DMS79 (cell line): ENCODE measurements around the gene EEFSEC.

Source experiments
- DNase-seq: peaks from one replicate; lab custom pipeline; 2025; lab: John Stamatoyannopoulos, UW

The EEFSEC gene

DNA sequence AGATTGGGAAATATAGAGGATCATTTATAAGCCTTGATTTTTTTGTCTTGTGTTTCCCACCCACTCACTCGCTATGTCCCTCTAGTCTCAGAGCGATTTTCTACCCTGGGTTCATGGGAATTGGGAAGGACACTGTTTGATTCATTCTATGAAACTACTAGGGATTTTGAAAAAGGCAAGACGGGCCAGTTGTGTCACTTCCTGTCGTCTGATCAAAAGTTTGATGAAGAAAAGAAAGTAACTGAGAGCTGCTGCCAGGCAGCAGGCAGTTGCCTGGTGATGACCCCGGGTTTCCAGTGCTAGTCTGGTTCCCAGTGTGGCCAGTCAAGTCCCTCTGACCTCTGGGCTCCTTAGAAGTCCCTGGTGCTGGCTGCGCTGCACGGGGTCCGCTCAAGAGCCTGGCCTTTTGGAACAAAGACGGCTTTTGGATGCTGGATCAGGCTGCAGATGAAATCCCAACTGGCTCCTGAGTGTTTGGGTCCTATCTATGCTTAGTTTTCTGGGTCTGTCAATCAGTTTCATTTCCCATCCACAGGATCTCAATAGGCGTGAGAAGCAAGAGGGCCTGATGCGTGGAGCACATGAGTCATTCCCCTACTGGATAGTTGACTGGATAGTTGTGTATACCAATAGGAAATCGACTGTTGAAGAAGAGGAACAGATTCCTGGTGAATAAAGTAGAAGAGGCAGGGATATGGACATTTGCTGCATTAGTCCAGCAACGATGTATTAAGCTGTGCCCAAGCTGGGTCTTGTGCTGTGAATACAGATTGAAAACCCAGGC is 89.7 kb downstream of the EEFSEC start:
- no peak for DNase-seq

DNA sequence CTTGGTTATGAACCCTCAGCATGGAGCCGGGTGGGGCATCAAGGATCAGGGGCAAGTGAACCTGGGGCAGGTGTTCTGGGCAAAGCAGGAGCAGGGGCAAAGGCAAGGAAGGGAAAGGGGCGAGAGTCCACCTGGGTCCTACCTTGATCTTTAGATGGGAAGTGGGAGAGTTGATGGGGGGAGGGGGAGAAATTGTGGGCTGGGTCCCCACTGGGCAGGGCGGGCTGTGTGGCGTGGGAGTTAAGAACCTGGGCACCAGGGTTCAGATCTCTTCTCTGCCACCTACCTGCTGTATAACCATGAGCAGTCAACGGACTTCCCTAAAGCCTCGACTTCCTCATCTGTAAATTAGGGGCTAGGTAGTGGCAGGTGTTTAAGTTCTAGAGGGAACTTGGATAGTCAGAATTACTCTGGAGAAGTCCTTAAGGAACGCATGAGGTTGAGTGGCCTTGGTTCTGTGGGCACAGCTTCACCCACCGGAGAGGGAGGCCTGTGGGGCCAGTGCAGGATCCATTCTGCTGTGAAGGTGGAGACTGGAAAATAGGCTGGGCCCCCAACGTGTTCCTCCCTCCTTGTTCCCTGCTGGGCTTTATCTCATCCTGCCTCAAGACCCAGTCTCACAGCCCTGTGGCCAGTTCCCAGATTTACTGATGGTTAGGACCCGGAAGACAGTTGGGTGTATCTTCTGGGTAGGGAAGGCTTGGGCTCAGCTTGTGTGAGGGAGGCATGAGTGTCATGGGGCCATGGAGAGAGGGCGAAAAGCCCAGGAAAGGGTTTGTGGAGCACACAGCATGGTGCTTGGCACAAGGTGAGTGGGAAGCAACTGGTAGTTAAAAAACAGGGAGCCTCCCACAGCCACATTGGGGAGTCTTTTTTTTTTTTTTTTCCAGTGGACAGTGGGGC is 90.6 kb downstream of the EEFSEC start:
- DNase-seq, result no peak

DNA sequence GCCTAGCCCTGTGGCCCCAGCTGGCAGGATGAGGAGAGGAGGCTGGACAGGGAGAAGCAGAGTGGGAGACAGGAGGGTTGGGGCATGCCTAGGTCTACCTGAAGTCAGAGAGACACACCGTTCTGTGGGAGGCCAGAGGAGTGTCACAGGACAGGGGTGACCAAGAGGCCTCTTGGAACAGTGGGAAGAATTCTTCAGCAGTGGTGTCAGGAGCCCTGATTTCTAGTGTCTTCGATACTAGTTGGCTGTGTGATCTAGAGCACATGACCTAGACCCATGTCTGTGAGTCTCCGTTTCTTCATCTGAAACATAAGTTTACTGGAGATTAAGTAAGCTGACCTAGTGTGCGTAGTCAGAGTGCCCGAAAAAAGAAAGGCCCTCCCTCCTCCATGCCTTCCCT is 92.2 kb downstream of the EEFSEC start:
- no peak for DNase-seq

DNA sequence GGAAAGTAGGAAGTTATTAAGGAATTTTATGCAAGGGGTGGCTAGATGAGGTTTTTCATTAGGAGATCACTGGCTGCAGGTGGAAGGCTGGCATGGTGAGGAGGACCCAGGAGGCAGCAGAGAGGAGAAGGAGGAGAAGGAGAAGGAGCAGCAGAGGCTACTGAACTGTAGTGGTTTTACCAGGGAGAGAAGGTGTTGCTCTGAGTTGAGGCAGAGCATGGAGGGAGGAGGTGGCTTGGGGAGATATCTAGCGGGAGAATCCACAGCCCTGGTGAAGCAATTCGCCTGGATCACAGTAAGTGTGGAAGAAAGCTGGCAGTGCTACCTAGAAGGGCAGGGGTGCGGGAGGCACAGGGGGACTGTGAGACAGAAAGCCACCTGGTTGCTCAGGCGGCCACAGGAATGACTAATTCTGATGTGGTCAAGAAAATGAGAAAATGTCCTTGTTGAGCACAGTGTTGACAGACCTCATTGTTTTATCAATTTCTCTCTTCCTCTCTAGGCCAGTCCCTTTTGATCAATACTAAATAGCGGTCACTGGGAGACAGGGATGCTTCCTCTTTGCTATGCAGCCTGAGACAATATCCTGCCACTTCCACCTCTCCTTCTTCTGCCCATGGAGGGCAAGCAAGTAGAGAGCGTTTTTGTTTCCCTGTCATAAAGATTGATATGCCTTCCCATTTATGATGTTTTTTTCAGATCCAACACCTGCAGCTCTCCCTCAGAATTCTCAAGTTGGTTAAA is 94.6 kb downstream of the EEFSEC start:
- DNase-seq, result no peak

DNA sequence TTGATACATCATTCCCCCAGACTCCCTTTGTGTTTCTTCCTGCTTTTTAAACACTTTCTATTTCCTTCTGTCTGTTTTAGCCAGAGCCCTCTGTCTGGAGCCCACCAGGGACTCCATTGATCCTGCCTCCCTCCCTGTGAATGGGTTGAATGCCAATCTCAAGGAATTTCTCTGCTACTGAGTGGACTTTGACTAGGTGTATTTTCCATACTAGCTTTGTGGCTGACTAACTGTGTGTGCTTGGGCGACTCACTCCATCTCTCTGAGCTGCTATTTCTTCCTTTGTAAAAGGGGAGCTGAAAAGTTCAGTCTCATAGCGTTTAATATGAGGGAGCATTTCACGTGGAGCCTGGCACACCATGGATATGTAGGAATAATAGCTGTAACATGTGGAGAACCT is 98.8 kb downstream of the EEFSEC start:
- no peak for DNase-seq

DNA sequence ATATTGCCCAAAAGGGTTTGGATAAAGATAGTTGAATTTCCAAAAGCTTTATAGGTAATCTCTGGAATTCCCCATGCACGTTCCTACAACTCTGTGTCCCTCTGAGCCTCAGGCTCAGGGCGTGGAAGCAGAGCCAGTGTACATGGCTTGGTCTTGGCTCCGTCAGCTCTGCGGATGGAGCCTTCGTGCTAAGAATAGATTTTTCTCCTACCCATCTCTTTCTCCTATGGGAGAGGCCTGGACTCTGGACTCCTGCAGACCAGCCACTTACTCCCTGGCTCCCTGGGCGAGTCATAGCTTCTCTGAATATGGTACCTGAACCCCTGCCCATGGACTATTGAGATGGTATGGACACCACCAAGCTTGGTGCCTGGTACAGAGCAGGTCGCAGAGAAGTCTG is 99.9 kb downstream of the EEFSEC start:
- DNase-seq, result no peak

DNA sequence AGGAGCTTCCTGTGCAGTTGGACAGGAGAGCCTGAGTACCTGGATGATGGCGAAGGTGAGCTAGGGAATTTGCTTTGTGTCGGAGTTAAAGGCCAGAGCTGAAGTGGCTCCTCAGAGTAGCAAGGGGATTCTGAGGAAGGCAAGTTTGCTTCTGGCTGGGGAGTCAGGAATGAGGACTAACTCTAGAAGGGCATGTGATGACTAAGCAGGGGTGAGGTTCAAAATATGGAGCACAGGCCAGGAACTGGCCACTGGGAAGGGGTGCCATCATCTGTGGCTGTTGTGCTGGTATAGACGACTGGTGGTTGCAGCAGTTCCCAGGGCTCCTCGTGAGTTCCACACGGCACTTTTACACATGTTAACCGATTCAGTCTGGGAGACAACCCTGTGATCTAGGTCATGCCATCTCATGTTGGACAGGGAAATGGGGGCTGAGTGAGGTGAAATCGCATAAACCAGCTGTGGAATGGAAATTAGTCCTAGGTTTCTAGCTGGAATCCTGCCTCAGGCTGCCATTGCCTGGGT is 100.8 kb downstream of the EEFSEC start:
- DNase-seq, result no peak

DNA sequence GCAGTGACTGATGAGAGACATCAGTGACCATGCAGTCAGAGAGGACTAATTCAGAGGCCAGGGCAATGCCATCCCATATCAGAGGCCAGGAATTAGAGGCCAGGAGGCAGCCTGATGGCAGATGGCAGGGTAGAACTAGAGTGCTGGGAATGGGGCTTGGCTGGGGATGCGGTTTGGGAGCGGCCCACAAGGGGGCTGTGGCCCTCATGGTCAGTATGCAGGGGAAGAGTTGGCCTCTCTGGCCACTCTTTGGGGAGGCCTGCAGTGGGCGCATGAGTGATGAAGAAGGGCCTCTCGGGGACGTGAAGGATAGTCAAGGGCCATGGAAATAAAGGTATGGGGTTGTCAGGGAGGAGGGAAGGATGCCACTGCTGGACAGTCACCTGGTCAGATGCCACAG is 101.7 kb downstream of the EEFSEC start:
- no peak for DNase-seq

DNA sequence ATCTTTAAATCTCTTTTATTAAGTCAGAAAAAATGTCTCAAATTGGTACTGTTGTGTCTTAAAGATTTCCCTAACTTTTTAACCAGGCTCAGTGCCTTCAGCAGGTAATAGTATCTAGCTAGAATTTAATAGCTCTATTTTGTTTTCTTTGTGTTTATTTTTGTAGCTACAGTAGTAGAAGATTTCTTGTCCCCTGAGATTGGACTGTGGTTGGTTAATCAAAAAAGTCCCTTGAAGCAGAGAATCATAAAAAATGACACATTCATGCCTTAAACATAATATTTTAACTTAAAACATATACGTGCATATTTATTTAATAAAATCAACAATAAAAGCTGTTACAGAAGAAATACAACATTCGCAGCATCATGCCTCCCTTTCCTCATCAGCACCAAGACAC is 102.8 kb downstream of the EEFSEC start:
- no peak for DNase-seq

DNA sequence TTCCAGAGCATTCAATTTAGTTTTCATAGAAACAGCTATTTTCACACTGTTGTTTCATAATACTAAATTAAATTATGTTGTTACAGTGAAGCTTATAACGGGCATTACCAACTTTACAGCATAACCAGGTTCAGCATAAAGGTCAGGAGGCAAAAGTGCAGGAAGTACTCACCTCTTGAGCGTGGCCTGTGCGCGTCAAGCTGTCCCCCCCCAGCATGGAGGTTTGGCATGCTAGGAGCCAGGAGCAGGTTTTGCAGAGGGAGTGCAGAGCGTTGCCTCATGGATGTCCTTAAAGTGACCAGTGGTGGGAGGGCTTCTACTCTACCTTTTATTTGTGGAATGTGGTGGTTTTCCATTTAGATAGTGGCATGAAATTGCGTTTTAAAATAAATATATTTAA is 104.4 kb downstream of the EEFSEC start:
- DNase-seq, result no peak

DNA sequence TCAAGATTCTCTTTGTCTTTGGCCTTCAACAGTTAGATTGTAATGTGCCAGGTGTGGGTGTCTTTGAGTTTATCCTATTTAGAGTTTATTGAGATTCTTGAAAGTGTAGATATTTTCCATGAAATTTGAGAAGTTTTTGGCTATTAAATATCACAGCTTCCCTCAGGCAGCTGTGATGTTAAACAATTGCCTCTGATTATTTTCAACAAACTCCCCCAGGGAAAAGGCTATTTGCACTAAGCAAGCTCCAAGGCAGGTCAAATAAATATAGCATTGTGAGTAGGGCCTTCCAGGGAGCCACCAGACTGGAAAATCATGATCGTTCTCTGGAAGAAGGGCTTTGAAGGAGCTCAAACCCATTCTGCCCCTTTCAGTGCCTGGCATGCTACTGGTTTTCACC is 107.0 kb downstream of the EEFSEC start:
- no peak for DNase-seq

DNA sequence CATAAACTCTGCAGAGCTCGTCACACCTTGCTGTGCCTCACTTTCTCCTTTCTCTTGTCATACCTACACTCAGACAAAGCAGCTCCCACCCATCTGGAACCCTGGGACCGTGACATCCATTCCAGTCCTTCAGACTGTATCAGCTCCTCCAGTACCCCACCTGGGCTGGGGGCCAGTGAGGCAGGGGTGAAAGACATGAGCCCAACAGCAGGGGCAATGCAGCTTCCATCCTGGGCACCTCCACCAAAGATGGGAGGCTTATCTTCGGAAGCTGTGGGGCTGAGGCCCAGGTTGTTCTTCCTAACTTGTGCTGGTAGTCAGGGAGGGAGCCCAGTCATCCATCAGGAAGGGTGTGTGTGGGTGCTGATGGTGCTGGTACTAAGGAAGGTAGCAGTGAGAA is 109.2 kb downstream of the EEFSEC start:
- DNase-seq, result no peak

DNA sequence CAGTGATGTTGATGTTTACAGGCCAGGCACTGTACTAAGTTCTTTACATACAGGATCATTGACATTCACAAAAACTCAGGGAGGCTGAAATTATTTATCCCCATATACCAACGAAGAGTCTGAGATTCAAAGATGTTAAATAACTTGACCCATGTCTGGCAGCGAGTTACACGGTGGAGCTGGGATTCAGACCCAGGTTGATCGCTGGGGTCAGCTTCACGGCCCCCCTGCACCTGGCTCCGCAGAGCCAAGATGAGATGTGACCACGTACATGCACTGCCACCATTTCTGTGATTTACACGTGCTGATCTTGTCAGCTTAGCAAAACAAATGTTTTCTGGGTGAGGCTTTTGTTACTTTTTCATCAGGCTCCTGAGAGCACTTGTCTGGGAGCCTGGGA is 109.8 kb downstream of the EEFSEC start:
- no peak for DNase-seq

DNA sequence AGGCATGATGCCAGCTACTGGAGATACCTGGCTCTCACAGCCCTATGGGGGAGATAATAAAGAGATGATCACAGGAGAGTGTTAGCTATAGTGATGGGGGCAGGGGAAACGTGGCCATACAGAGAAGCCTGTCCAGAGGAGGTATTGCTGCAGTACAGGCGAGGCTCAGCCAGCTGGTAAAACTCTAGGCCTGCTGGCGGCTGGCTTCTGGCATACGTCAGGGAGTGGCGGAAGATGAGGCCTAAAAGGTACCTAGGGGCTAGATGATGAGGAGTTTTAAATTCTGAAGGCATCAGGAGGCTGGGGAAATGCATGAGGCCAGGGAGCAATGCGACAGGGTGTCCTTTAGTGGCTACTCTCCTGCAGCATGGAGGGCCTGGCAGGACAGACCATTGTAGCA is 110.7 kb downstream of the EEFSEC start:
- DNase-seq, result no peak

DNA sequence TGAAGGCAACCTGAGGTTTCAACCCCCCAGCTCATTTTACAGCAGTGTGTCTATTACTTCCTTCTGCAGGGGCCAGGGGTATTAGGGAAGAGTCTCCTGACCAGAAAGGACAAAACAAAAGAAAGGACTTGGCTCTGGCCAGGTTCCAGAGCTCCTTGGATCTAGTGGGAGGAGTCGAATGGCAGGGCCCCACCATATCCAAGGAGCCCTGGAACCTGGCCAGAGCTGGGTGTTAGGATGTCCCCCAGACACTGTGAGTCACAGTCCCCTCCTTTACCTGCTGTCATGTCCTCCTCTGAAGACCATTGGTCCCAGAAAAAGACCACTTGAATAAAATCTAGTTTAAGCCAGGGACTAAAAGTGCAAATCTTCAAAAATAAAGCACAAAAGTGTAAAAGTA is 113.2 kb downstream of the EEFSEC start:
- peak; percentile 9 for DNase-seq

DNA sequence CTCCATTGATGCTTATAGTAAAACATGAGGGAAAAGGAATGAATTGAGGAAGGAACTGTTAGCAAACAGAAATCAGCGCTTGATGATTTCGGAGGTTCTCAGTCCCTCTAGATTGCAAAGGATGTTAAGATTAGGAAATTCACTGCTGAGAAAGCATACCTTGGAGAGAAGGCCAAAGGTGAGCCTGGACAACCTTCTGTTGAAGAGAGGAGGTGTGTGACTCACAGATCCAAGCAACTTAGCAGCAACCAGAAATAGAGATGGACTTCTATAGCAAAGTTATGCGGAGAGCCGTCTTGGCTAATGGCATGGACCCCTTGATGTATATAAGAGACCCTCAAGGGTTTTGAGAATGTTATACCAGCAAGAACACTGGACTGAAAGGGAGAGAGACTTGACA is 114.3 kb downstream of the EEFSEC start:
- DNase-seq, result no peak

DNA sequence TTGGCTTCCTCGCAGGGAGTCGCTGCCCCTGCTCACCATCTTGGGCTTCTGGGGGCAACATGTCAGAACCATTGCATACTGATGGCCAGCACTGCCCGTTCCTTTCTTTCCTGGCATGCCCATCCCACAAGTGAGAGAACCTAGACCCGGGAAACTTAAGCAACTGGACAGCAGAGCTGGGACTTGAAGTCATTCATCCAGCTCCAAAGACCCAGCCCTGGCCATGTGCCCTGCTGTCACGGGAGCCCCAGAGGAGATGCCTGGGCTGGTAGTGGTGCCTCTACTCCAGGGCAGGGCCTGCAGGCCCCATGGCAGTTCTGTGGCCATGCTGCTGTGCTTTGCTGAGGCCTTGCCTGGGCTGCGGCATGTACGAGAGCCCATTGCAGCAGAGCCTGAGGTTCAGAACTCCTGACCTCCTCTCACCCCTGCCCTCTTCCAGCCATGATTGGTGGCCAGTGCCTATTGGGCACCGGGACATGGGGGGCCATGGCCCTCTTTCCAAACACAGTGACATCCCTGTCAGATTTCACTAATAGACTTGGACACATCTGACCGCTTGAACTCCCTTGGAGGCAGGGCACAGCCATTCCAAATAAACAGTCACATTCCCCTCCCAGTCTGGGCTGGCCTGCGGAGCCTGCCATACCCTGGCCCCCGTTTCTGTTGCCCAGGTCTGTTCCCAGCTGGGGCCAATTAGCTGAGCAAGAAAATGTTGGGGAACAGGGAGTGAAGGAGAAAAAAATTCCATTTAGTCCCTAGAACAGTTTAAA is 115.9 kb downstream of the EEFSEC start:
- DNase-seq, result no peak

DNA sequence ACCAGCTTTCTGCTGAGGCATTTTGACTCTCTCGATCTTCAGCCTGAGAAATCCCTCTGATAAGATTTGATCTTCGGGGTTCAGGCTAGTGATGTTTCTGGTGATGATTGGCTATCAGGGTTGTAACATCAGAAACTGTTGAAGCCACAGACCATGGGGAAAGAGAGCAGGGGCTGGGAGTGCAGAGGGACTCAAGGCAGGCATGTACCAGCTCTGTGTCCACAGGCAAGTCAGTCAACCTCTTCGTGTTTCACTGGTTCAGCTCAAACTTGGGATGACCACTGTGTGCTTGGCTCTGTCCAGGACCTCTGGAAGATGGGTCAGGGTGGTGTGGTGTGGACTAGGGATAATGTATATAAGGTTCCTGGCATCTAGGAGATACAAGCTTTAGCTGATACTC is 116.5 kb downstream of the EEFSEC start:
- no peak for DNase-seq

DNA sequence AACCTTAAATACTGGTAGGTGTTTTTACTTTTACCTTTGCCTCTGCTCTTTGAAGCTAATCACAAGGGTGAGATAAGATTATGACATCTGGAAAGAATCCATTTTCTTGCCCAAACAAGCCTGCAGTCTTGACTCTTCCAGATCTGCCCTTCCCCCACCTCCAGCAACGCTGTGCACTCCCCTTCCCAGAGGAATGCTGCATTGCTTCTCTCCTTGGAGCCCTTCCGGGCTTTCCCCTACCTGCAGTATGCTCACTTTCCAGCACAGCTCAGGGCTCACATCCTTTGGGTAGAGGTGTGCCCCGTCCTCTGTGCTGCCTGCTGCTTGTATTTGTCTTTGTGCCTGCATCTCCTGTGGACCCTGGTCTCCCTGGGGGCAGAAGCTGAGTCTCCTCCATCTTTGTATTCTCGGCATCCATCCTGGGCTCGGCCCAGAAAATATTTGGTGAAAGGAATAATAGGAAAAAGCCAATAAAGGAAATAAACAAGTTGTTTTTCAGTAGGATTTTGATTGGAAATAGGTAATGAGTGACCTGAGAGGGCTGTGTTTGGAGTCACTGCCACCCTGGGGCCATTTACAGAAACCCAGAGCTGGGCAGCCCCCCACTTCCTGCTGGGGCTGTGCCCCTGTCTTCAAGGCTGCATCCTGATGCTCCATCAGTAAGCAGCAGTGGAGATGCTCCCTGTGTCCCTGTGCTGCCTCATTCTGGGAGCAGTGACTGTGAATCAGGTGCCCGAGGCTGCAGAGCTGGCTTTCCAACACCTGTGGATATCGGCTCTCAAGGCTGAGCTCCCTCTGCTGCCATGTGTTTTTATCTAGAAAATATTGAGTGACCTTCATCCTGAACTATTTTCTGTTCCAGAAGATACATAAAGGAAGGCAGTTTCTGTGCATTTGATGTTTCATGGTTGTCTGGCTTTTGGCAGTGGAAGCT is 117.5 kb downstream of the EEFSEC start:
- no peak for DNase-seq

DNA sequence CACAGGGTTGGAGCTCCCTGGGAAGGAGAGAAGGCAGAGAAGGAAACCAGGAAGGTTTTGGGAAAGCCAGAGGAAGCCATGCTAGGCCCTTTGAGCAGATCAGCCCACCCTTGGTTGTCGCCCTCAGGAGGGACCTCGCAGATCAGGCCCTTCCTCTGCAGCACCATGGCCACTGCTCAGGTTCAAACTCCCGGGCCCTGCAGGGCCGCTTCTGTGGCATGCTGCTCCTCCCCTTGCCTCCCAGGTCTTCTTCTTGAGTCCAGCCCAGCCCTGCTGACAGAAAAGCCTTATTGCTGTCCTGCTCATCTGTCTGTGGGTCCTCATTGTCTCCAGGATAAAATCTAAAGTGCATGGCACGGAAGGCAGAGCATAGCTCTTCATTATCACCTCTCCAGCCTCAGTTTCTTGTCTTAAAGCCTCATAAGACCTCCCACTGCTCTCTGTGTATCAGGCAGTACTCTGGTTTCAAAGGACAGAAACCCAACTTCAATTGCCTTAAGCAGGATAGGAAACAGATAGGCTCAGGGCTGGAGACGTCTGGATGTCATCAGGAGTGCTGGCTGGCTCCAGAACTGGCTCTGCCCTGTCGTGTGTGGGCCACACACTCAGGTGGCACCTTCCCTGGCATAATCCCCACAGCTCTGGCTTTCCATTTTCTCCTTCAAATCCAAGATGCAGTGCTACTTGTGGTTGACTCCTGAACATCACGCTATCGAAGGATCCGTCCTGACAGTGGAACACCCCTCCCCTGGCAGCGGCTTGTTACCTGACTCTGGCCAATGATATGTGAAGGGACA is 118.5 kb downstream of the EEFSEC start:
- no peak for DNase-seq
